ENCODE results near the gene DPH6. TPM values are rescaled to one million over a fixed set of nuclear protein-coding genes. Genes with fewer than 3 reads are reported as not detected.

DPH6 gene
- total RNA-seq, 1 donor from 2014 or later, result 20.6 TPM

GRCh38 chr15:35321926-35322325 lies 224.0 kb downstream of the DPH6 start:
- Mint-ChIP-seq H3K27me3 (ENCODE audit: low read depth) (no peaks in the 10 kb centered on the region), H3K36me3 (peaks cover 2% of the 10 kb centered on the region), H3K9me3 (no peaks in the 10 kb centered on the region), H3K27ac (no peak overlapping the region), H3K4me1 (peaks cover 11% of the 10 kb centered on the region), H3K4me3 (no peak overlapping the region)
- no peak for TF ChIP-seq CTCF (IDR thresholded peaks at IDR 0.05; ENCODE audit: unreplicated experiment)
- DNase-seq (ENCODE audit: low spot score in 2 of 2, unreplicated experiment in 2 of 2), result no peak

- TF ChIP-seq CTCF (IDR thresholded peaks at IDR 0.05; ENCODE audit: unreplicated experiment), result no peak
- H3K27ac Mint-ChIP-seq, result no peak overlapping the region
- H3K9me3 Mint-ChIP-seq, result peaks cover 7% of the 10 kb centered on the region
- peaks cover 4% of the 10 kb centered on the region for H3K36me3 Mint-ChIP-seq
- H3K27me3 Mint-ChIP-seq (ENCODE audit: low read depth), result no peaks in the 10 kb centered on the region
- peaks cover 11% of the 10 kb centered on the region for H3K4me1 Mint-ChIP-seq
- DNase-seq (ENCODE audit: low spot score in 2 of 2, unreplicated experiment in 2 of 2), result no peak
- H3K4me3 Mint-ChIP-seq, result no peak overlapping the region
Observed at GRCh38 chr15:35320911-35321310, 225.1 kb downstream of the DPH6 start.

Small RNAs within 50 kb of the gene (microRNA-seq; reads per million reads assigned to microRNA genes)
- gene MIR3942, result not detected

Data from mesothelial cell of epicardium (in vitro differentiated cells).